ENCODE results near the gene ANGPTL4. TPM values are rescaled to one million over a fixed set of nuclear protein-coding genes. Genes with fewer than 3 reads are reported as not detected.

The ANGPTL4 gene
- total RNA-seq, 1 donor from 2014 or later = 3.2 TPM

- Histone ChIP-seq H3K36me3 (ENCODE audit: control insufficient read depth, insufficient read depth, low read length) (no peaks in the 10 kb centered on the region), H3K4me3 (ENCODE audit: low read depth, low read length) (no peak overlapping the region), H3K27me3 (ENCODE audit: control insufficient read depth, insufficient read depth, low read length) (no peaks in the 10 kb centered on the region)
- no peak for TF ChIP-seq CTCF (IDR thresholded peaks at IDR 0.05; ENCODE audit: insufficient read depth, low read length, severe bottlenecking)
- peak; percentile 99 for DNase-seq (ENCODE audit: low read depth)
- peak; percentile 100 for FAIRE-seq
These were observed 1.8 kb upstream of the ANGPTL4 start for GRCh38 chr19:8361921-8362793.

GRCh38 chr19:8366121-8366581 is 2.2 kb downstream of the ANGPTL4 start:
- no peak for DNase-seq (ENCODE audit: low read depth)
- FAIRE-seq = no peak
- Histone ChIP-seq H3K27me3 (ENCODE audit: control insufficient read depth, insufficient read depth, low read length) (no peaks in the 10 kb centered on the region), H3K4me3 (ENCODE audit: low read depth, low read length) (no peak overlapping the region), H3K36me3 (ENCODE audit: control insufficient read depth, insufficient read depth, low read length) (peaks cover 2% of the 10 kb centered on the region)
- no peak for TF ChIP-seq CTCF (IDR thresholded peaks at IDR 0.05; ENCODE audit: insufficient read depth, low read length, severe bottlenecking)

- FAIRE-seq = no peak
- Histone ChIP-seq H3K27me3 (ENCODE audit: control insufficient read depth, insufficient read depth, low read length) (no peaks in the 10 kb centered on the region), H3K36me3 (ENCODE audit: control insufficient read depth, insufficient read depth, low read length) (peaks cover 2% of the 10 kb centered on the region), H3K4me3 (ENCODE audit: low read depth, low read length) (no peak overlapping the region)
- TF ChIP-seq CTCF (IDR thresholded peaks at IDR 0.05; ENCODE audit: insufficient read depth, low read length, severe bottlenecking) = no peak
- DNase-seq (ENCODE audit: low read depth) = no peak
These were observed 3.0 kb downstream of the ANGPTL4 start for GRCh38 chr19:8366961-8367326.

- TF ChIP-seq CTCF (IDR thresholded peaks at IDR 0.05; ENCODE audit: insufficient read depth, low read length, severe bottlenecking) = no peak
- no peaks in the 10 kb centered on the region for H3K27me3 ChIP-seq (ENCODE audit: control insufficient read depth, insufficient read depth, low read length)
- DNase-seq (ENCODE audit: low read depth) = peak; percentile 79
- H3K4me3 ChIP-seq (ENCODE audit: low read depth, low read length) = no peak overlapping the region
- peaks cover 2% of the 10 kb centered on the region for H3K36me3 ChIP-seq (ENCODE audit: control insufficient read depth, insufficient read depth, low read length)
- FAIRE-seq = no peak
These were observed 3.5 kb downstream of the ANGPTL4 start for GRCh38 chr19:8367327-8368001.

GRCh38 chr19:8370176-8371010 is 6.4 kb downstream of the ANGPTL4 start:
- no peak for FAIRE-seq
- no peak for DNase-seq (ENCODE audit: low read depth)

More at GRCh38 chr19:8370176-8371010, 6.4 kb downstream of the ANGPTL4 start:
- Histone ChIP-seq H3K27me3 (ENCODE audit: control insufficient read depth, insufficient read depth, low read length) (no peaks in the 10 kb centered on the region), H3K4me3 (ENCODE audit: low read depth, low read length) (no peak overlapping the region), H3K36me3 (ENCODE audit: control insufficient read depth, insufficient read depth, low read length) (peaks cover 4% of the 10 kb centered on the region)
- TF ChIP-seq CTCF (IDR thresholded peaks at IDR 0.05; ENCODE audit: insufficient read depth, low read length, severe bottlenecking) = no peak

Data from bronchial epithelial cell (primary cell).